Measurements from ENCODE around the gene ADARB1.

DNA sequence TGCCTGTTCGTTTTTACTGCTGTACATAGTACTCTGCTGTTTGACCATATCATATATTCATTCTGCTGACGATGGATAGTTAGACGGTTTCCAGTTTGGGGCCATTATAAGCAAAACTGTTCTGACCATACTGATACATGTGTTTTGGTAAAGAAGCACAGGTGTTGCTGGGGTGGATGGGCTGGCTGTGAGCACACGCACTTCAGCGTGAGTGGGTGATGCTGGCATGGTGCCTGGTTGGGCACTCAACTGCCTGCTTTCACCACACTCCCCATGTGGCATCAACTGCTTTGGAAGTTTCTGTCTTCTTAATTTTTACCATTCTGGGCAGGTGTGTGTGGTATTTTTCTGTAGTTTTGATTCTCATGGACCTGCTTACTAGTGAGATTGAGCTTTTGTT, 37.3 kb downstream of the ADARB1 start:
- TF ChIP-seq CTCF (IDR thresholded peaks at IDR 0.05; ENCODE audit: low read depth, low read length) = no peak
- TF ChIP-seq, protein P1, sequence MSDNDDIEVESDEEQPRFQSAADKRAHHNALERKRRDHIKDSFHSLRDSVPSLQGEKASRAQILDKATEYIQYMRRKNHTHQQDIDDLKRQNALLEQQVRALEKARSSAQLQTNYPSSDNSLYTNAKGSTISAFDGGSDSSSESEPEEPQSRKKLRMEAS (IDR thresholded peaks at IDR 0.05; ENCODE audit: low read depth, low read length) = no peak
- TF ChIP-seq POLR2A (IDR thresholded peaks at IDR 0.05; ENCODE audit: extremely low read depth, insufficient read length) = no peak
- no peak for TF ChIP-seq MYC (IDR thresholded peaks at IDR 0.05; ENCODE audit: low read depth, low read length)

Measured in NB4 (cell line).